ENCODE data around the gene NCOA7.

GRCh38 chr6:125759184-125759902, 31.4 kb upstream of the NCOA7 start:
- TF ChIP-seq CTCF (IDR thresholded peaks at IDR 0.05), result no peak
- no peak for TF ChIP-seq POLR2A (IDR thresholded peaks at IDR 0.05)
